Peyer's patch (tissue), 4 donors: ENCODE results near the gene TLN1. TPM values are rescaled to one million over a fixed set of nuclear protein-coding genes. Genes with fewer than 3 reads are reported as not detected.

ENCODE experiments used
- DNase-seq, 3 donors: peaks; one replicate each; pipeline ENCODE4 v3.0.0-alpha.2; 2017 to 2019
- H3K27ac ChIP-seq, 4 donors: fragments of 200-600 bp; sonication (generic); one replicate each; pipeline ENCODE4 v1.5.1; 2016 to 2019
- H3K27me3 ChIP-seq, 2 donors: fragments of 200-600 bp; sonication (generic); one replicate each; pipeline ENCODE4 v1.5.1; 2019
- H3K36me3 ChIP-seq, 3 donors: fragments of 200-600 bp; sonication (generic); one replicate each; pipeline ENCODE4 v1.5.1; 2016 to 2019
- H3K4me1 ChIP-seq, 4 donors: fragments of 200-600 bp; sonication (generic); one replicate each; pipeline ENCODE4 v1.5.1; 2016 to 2019
- H3K4me3 ChIP-seq, 4 donors: fragments of 200-600 bp; sonication (generic); 1 replicate in 3 of 4; 2 replicates in 1 of 4; pipeline ENCODE4 v1.5.1; 2016 to 2019; ENCODE audit warnings: mild to moderate bottlenecking in 1 of 4
- H3K9me3 ChIP-seq, 4 donors: fragments of 200-600 bp; sonication (generic); one replicate each; pipeline ENCODE4 v1.5.1; 2016 to 2019; ENCODE audit warnings: mild to moderate bottlenecking in 1 of 4
- POLR2A ChIP-seq, 2 donors: fragments of 450-650 bp; IDR thresholded peaks; one replicate each; pipeline ENCODE4 v1.5.1; 2017; ENCODE audit warnings: antibody characterized with exemption in 2 of 2, mild to moderate bottlenecking in 2 of 2, moderate library complexity in 2 of 2
- total RNA-seq, 4 donors: library from RNA; depleted of rRNA; stranded (reverse); fragments of >200 nt; gene quantifications; one replicate each; pipeline ENCODE4 v1.1.0, GENCODE V29; 2016
- TF ChIP-seq, protein P1 (sequence below), 6 experiments: fragments of 450-650 bp in 4 of 6; fragments of 200-600 bp in 2 of 6; sonication (generic) in 1 of 6; IDR thresholded peaks; one replicate each; pipeline ENCODE4 v1.5.1; 2017 to 2019; ENCODE audit warnings: antibody characterized with exemption in 6 of 6, mild to moderate bottlenecking in 3 of 6, moderate library complexity in 1 of 6

The TLN1 gene
- total RNA-seq, 4 donors from 2014 or later: 129 to 262 (median 188) TPM

DNA sequence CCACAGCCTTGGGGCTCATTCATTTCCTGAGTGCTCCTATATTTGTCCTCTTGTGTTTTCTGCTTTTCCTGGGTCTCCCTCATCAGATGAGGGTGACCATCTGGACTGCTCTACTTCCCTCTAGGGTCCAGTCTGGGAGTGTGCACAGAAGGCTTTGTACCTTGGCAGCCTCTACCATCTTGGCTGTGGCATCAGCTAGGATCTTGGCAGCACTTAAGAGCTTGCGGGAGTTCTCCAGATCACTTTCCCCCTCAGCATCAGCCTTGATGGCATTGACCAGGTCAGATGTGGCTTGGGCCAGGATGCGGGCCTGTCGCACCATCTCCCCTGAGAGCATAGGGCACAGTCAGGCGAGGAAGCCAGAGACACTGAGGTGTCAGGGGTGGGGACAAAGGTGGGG lies 15.8 kb downstream of the TLN1 start:
- H3K27ac ChIP-seq: no peak overlapping the region
- TF ChIP-seq, protein P1, sequence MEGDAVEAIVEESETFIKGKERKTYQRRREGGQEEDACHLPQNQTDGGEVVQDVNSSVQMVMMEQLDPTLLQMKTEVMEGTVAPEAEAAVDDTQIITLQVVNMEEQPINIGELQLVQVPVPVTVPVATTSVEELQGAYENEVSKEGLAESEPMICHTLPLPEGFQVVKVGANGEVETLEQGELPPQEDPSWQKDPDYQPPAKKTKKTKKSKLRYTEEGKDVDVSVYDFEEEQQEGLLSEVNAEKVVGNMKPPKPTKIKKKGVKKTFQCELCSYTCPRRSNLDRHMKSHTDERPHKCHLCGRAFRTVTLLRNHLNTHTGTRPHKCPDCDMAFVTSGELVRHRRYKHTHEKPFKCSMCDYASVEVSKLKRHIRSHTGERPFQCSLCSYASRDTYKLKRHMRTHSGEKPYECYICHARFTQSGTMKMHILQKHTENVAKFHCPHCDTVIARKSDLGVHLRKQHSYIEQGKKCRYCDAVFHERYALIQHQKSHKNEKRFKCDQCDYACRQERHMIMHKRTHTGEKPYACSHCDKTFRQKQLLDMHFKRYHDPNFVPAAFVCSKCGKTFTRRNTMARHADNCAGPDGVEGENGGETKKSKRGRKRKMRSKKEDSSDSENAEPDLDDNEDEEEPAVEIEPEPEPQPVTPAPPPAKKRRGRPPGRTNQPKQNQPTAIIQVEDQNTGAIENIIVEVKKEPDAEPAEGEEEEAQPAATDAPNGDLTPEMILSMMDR (IDR thresholded peaks at IDR 0.05): no peak
- no peak for TF ChIP-seq POLR2A (IDR thresholded peaks at IDR 0.05)

DNA sequence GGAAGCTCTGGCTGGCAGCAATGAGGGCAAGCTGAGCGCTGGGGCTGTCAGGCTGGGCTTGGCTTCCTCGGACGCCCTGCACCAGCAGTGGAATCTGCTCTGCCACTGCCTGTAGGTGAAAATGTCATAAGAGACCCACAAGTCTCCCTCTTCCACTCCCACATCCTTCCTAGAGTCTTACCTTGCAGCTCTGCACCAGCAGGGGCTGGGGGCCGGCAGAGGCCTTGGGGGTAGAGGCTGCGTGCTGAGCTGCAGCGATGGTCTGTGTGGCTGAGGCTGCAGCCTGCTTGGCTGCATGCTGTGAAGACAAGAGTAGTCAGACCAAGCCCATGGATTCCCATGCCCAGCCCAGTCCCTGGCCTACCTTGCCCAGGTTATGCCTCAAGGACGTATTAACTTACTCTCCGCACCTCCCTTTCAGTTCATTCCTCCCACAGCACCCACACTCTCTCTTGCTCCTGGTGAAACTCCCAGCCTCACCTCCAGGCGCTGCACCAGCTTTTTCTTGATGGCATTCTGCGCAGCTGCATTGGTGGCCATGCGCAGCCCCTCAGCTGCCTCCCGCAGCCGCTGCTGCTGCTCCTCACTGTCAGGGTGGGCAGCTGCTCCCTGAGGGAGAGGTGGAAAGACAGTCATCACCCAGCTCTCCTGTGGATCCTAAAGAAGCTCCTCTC lies 17.3 kb downstream of the TLN1 start:
- no peak for DNase-seq
- TF ChIP-seq POLR2A (IDR thresholded peaks at IDR 0.05): no peak
- TF ChIP-seq, protein P1 (IDR thresholded peaks at IDR 0.05): no peak
- Histone ChIP-seq H3K27me3 (no peaks in the 10 kb centered on the region), H3K36me3 (peaks cover 2 to 95% (median 8%) of the 10 kb centered on the region in 3 donors), H3K4me3 (no peak overlapping the region), H3K4me1 (peaks cover 0 to 6% (median 0%) of the 10 kb centered on the region in 4 donors), H3K9me3 (no peaks in the 10 kb centered on the region), H3K27ac (no peak overlapping the region)

More for the DNA sequence above, 15.8 kb downstream of the TLN1 start:
- Histone ChIP-seq H3K36me3 (peaks cover 8 to 100% (median 9%) of the 10 kb centered on the region in 3 donors), H3K4me3 (no peak overlapping the region), H3K4me1 (peaks cover 0 to 6% (median 0%) of the 10 kb centered on the region in 4 donors), H3K9me3 (no peaks in the 10 kb centered on the region), H3K27me3 (no peaks in the 10 kb centered on the region)
- no peak for DNase-seq

DNA sequence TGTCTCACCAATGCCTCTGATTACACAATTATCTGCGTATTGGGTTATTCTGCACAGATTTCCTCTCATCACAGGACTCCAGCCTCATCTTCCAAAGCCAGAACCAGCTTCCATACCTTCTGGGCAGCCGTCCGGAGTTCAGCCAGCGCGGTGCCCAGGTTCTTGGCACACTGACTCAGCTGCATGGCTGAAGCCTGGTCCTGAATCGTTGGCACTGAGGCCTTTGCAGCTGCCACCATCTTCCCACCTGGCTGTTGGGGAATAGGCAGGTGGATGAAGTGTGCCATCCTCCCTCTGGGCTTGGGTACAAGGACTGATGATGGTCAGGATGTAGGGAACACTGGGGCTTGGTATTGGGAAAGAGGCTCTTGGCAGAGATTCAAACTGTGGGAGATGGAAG lies 17.9 kb downstream of the TLN1 start:
- Histone ChIP-seq H3K27ac (no peak overlapping the region), H3K27me3 (no peaks in the 10 kb centered on the region), H3K36me3 (peaks cover 0 to 93% (median 8%) of the 10 kb centered on the region in 3 donors), H3K9me3 (no peaks in the 10 kb centered on the region), H3K4me1 (peaks cover 0 to 6% (median 0%) of the 10 kb centered on the region in 4 donors), H3K4me3 (no peak overlapping the region)
- no peak for TF ChIP-seq POLR2A (IDR thresholded peaks at IDR 0.05)
- TF ChIP-seq, protein P1 (IDR thresholded peaks at IDR 0.05): no peak
- DNase-seq: no peak

DNA sequence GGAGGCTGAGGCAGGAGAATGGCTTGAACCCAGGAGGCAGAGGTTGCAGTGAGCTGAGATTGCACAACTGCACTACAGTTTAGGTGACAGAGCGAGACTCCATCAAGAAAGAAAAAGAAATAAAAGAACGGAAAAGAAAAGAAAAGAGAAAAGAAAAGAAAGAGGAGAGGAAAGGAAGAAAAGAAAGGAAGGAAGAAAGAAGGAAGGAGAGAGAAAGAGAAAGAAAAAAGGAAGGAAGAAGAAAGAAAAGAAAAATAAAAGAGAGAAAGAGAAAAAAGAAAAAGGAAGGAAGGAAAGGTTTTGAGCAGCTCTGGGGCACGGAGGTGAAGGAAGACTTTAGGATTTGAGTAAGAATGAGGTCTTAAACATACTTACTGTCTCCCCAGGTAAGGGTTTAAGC lies 18.4 kb downstream of the TLN1 start:
- H3K9me3 ChIP-seq: no peaks in the 10 kb centered on the region
- H3K27ac ChIP-seq: no peak overlapping the region
- H3K27me3 ChIP-seq: no peaks in the 10 kb centered on the region
- TF ChIP-seq POLR2A (IDR thresholded peaks at IDR 0.05): no peak
- TF ChIP-seq, protein P1 (IDR thresholded peaks at IDR 0.05): no peak
- no peak overlapping the region for H3K4me3 ChIP-seq
- H3K4me1 ChIP-seq: peaks cover 0 to 1% (median 0%) of the 10 kb centered on the region in 4 donors
- peaks cover 0 to 93% (median 8%) of the 10 kb centered on the region in 3 donors for H3K36me3 ChIP-seq
- no peak for DNase-seq

DNA sequence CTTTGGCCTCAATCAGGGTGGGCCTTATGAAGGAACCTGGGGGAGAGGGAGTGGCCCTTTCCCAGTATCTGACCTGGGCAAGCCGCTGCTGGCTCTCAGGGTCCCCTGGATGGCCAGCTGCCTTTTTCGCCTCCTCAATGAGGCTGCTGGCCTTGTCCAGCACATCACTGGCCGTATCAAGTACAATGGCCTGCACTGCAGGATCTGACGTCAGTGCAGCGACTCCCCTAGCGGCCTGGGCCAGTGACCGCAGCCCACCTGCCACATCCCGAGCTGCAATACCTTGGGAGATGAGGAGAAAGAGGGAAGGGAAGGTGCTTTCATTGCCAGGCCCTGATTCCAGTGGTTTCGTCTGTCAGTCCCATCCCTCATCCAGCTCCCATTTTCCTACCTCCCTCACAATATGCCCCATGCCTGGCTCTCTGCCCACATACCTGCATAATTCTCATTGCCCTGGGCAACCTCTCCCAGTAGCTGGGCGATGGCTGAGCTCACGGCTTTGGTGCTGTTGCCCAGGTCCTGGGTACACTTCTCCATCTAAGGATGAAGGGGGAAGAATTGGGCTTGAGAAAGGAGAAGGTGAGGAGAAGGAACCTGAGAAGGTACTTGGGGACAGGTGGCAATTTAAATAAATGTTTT lies 19.1 kb downstream of the TLN1 start:
- Histone ChIP-seq H3K4me3 (no peak overlapping the region), H3K4me1 (no peaks in the 10 kb centered on the region), H3K9me3 (no peaks in the 10 kb centered on the region), H3K36me3 (peaks cover 0 to 93% (median 8%) of the 10 kb centered on the region in 3 donors), H3K27ac (no peak overlapping the region), H3K27me3 (no peaks in the 10 kb centered on the region)
- no peak for DNase-seq
- no peak for TF ChIP-seq POLR2A (IDR thresholded peaks at IDR 0.05)
- TF ChIP-seq, protein P1 (IDR thresholded peaks at IDR 0.05): no peak
